H9 (cell line): ENCODE measurements around the gene PDYN. TPM values are rescaled to one million over a fixed set of nuclear protein-coding genes. Genes with fewer than 3 reads are reported as not detected.

Experiments used
- DNase-seq: peaks from one replicate; pipeline ENCODE4 v3.0.0-alpha.2; 2017
- H2AFZ ChIP-seq: one replicate; pipeline ENCODE4 v1.6.1; 2013; ENCODE audit warnings: mild to moderate bottlenecking, low read length, control low read depth, moderate library complexity
- H2AK5ac ChIP-seq: 2 replicates; pipeline ENCODE4 v1.6.1; 2013; ENCODE audit warnings: low read length, control low read depth, mixed read lengths; ENCODE audit not compliant: insufficient read length
- H2BK120ac ChIP-seq: one replicate; pipeline ENCODE4 v1.6.1; 2013; ENCODE audit warnings: low read depth, mild to moderate bottlenecking, low read length, control low read depth, inconsistent platforms; ENCODE audit not compliant: poor library complexity, severe bottlenecking
- H2BK12ac ChIP-seq: 2 replicates; pipeline ENCODE4 v1.6.1; 2013; ENCODE audit warnings: low read length, control low read depth, mixed read lengths, low read depth; ENCODE audit not compliant: insufficient read length
- H2BK15ac ChIP-seq: 2 replicates; pipeline ENCODE4 v1.6.1; 2013; ENCODE audit warnings: low read depth, low read length, control low read depth
- H2BK20ac ChIP-seq: one replicate; pipeline ENCODE4 v1.6.1; 2013; ENCODE audit warnings: low read depth, mild to moderate bottlenecking, low read length, control low read depth, inconsistent platforms; ENCODE audit not compliant: poor library complexity, severe bottlenecking
- H2BK5ac ChIP-seq: 2 replicates; pipeline ENCODE4 v1.6.1; 2013; ENCODE audit warnings: low read length, control low read depth, mixed read lengths; ENCODE audit not compliant: insufficient read length
- H3K14ac ChIP-seq: 2 replicates; pipeline ENCODE4 v1.6.1; 2013; ENCODE audit warnings: low read length, control low read depth; ENCODE audit not compliant: insufficient read depth
- H3K18ac ChIP-seq: 2 replicates; pipeline ENCODE4 v1.6.1; 2013; ENCODE audit warnings: low read depth, mild to moderate bottlenecking, mixed read lengths, low read length, control low read depth; ENCODE audit not compliant: insufficient read length
- H3K23ac ChIP-seq: 2 replicates; pipeline ENCODE4 v1.6.1; 2013; ENCODE audit warnings: low read length, control low read depth, mixed read lengths, low read depth; ENCODE audit not compliant: insufficient read length
- H3K23me2 ChIP-seq: 2 replicates; pipeline ENCODE4 v1.6.1; 2013; ENCODE audit warnings: low read depth, mild to moderate bottlenecking, mixed read lengths, low read length, control low read depth; ENCODE audit not compliant: insufficient read length, poor library complexity, severe bottlenecking
- H3K27ac ChIP-seq: 2 replicates; pipeline ENCODE4 v1.5.1; 2013; ENCODE audit warnings: low read length, control low read depth, mixed read lengths, low read depth; ENCODE audit not compliant: insufficient read length
- H3K27me3 ChIP-seq: 2 replicates; pipeline ENCODE4 v1.6.1; 2013; ENCODE audit warnings: low read length, control low read depth, inconsistent platforms; ENCODE audit not compliant: insufficient read depth
- H3K4ac ChIP-seq: 2 replicates; pipeline ENCODE4 v1.6.1; 2013; ENCODE audit warnings: low read depth, mild to moderate bottlenecking, control low read depth, inconsistent platforms, low read length, moderate library complexity
- H3K4me1 ChIP-seq: 2 replicates; pipeline ENCODE4 v1.6.1; 2013; ENCODE audit warnings: low read length, control low read depth, inconsistent platforms; ENCODE audit not compliant: insufficient read depth
- H3K4me2 ChIP-seq: 2 replicates; pipeline ENCODE4 v1.6.1; 2013; ENCODE audit warnings: low read length, control low read depth, mixed read lengths; ENCODE audit not compliant: insufficient read length, insufficient read depth
- H3K56ac ChIP-seq: 2 replicates; pipeline ENCODE4 v1.6.1; 2013; ENCODE audit warnings: low read depth, mild to moderate bottlenecking, mixed read lengths, low read length, control low read depth; ENCODE audit not compliant: insufficient read length
- H3K79me1 ChIP-seq: 2 replicates; pipeline ENCODE4 v1.6.1; 2013; ENCODE audit warnings: low read depth, mild to moderate bottlenecking, moderate library complexity, low read length, control low read depth, inconsistent platforms; ENCODE audit not compliant: insufficient read depth, poor library complexity, severe bottlenecking
- H3K79me2 ChIP-seq: 2 replicates; pipeline ENCODE4 v1.6.1; 2013; ENCODE audit warnings: low read length, control low read depth, inconsistent platforms; ENCODE audit not compliant: insufficient read depth
- H3K9ac ChIP-seq: 2 replicates; pipeline ENCODE4 v1.6.1; 2013; ENCODE audit warnings: low read length, control low read depth, mixed read lengths; ENCODE audit not compliant: insufficient read length; ENCODE audit errors: extremely low read depth
- H3K9me3 ChIP-seq: one replicate; pipeline ENCODE4 v1.6.1; 2013; ENCODE audit warnings: low read depth, low read length, inconsistent platforms; ENCODE audit not compliant: control insufficient read depth
- H3T11ph ChIP-seq: one replicate; pipeline ENCODE4 v1.6.1; 2013; ENCODE audit warnings: mild to moderate bottlenecking, low read length, control low read depth, inconsistent platforms
- H4K20me1 ChIP-seq: one replicate; pipeline ENCODE4 v1.6.1; 2013; ENCODE audit not compliant: control insufficient read depth, insufficient read length, insufficient read depth
- H4K5ac ChIP-seq: 2 replicates; pipeline ENCODE4 v1.6.1; 2013; ENCODE audit warnings: low read depth, mild to moderate bottlenecking, mixed read lengths, low read length, control low read depth; ENCODE audit not compliant: insufficient read length
- H4K8ac ChIP-seq: replicated peaks from 2 replicates; pipeline ENCODE4 v1.6.1; 2013; ENCODE audit warnings: low read length, control low read depth, mixed read lengths, low read depth; ENCODE audit not compliant: insufficient read length
- H4K91ac ChIP-seq: 2 replicates; pipeline ENCODE4 v1.6.1; 2013; ENCODE audit warnings: low read depth, mild to moderate bottlenecking, moderate library complexity, mixed read lengths, low read length, control low read depth; ENCODE audit not compliant: insufficient read length
- H3K27ac Mint-ChIP-seq, 3 experiments: 2 replicates in 2 of 3; 3 replicates in 1 of 3; pipeline ENCODE4 v1.8.0; 2020 to 2021; ENCODE audit warnings: mixed read lengths in 3 of 3, mild to moderate bottlenecking in 1 of 3, moderate library complexity in 1 of 3
- H3K27me3 Mint-ChIP-seq: 2 replicates; pipeline ENCODE4 v1.8.0; 2021; ENCODE audit warnings: low read depth, mild to moderate bottlenecking, moderate library complexity, mixed read lengths
- H3K36me3 Mint-ChIP-seq, 3 experiments: 2 replicates in 2 of 3; 3 replicates in 1 of 3; pipeline ENCODE4 v1.8.0; 2020 to 2021; ENCODE audit warnings: low read depth in 3 of 3, mixed read lengths in 3 of 3; ENCODE audit not compliant: insufficient read depth in 1 of 3
- H3K4me1 Mint-ChIP-seq, 2 experiments: 2 replicates each; pipeline ENCODE4 v1.8.0; 2020; ENCODE audit warnings: mixed read lengths in 2 of 2
- H3K4me3 Mint-ChIP-seq, 2 experiments: 2 replicates in 1 of 2; 3 replicates in 1 of 2; pipeline ENCODE4 v1.8.0; 2020 to 2021; ENCODE audit warnings: mild to moderate bottlenecking in 2 of 2, mixed read lengths in 2 of 2, moderate library complexity in 1 of 2
- H3K9me3 Mint-ChIP-seq, 2 experiments: 2 replicates in 1 of 2; 3 replicates in 1 of 2; pipeline ENCODE4 v1.8.0; 2020; ENCODE audit warnings: mild to moderate bottlenecking in 2 of 2, mixed read lengths in 2 of 2, moderate library complexity in 1 of 2
- whole genome bisulfite sequencing: extraction: QIAGEN DNeasy Blood & Tissue Kit; methylation state at CpG from one replicate; pipeline ENCODE4 v1.1.7; 2013; ENCODE audit warnings: missing lambda C conversion rate, low lambda C conversion rate, mixed read lengths; ENCODE audit not compliant: insufficient read length; ENCODE audit errors: extremely low coverage; 5-methylcytosine and 5-hydroxymethylcytosine counted together
- total RNA-seq: library from RNA; stranded (reverse); gene quantifications from 2 replicates; pipeline ENCODE4 v1.2.1, GENCODE V29; 2021
- TF ChIP-seq, protein P1 (sequence below): fragments of 200-600 bp; sonication (generic); conservative IDR thresholded peaks from 3 replicates; pipeline ENCODE4 v1.8.0; 2021; ENCODE audit warnings: antibody characterized with exemption, mild to moderate bottlenecking

Gene PDYN
- total RNA-seq, 1 experiment from 2014 or later = 0.63 TPM

DNA sequence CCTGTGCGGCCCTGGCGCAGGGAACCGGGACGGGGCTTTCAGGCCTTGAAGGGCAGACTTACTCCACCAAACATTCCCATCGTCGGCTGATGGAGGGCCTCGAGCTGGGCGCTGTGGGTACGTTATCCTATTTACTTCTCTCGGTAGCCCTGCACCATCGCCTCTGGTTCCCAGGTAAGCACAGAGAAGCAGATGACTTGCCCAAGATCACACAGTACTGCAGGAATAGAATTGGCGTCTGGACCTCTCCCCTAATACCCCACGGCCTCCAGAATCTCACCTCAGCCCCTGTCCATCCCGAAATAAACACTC, 46.4 kb downstream of the PDYN start:
- Histone ChIP-seq H4K91ac (no peak overlapping the region), H3K14ac (no peak overlapping the region; the same call in 1 of the 2 replicates), H4K8ac (no peak overlapping the region), H3K79me1 (no peaks in the 10 kb centered on the region), H3K18ac (no peak overlapping the region), H3K23me2 (peaks cover 9% of the 10 kb centered on the region), H2BK20ac (no peak overlapping the region), H3K4me2 (peak overlapping the region; percentile 68), H3K4ac (no peak overlapping the region), H2AFZ (no peak overlapping the region), H3K23ac (no peak overlapping the region), H2AK5ac (no peak overlapping the region), H2BK15ac (no peak overlapping the region), H2BK12ac (no peak overlapping the region), H3T11ph (no peak overlapping the region), H2BK5ac (no peak overlapping the region), H3K79me2 (no peaks in the 10 kb centered on the region), H3K27ac (no peak overlapping the region), H3K4me1 (peaks cover 2% of the 10 kb centered on the region; the same call in 1 of the 2 replicates), H4K20me1 (no peaks in the 10 kb centered on the region), H3K56ac (no peak overlapping the region), H3K9me3 (no peaks in the 10 kb centered on the region), H3K9ac (no peak overlapping the region), H3K27me3 (no peaks in the 10 kb centered on the region; the same call in 1 of the 2 replicates), H4K5ac (no peak overlapping the region), H2BK120ac (no peak overlapping the region)
- Mint-ChIP-seq H3K36me3 (no peaks in the 10 kb centered on the region), H3K27me3 (peaks cover 62% of the 10 kb centered on the region), H3K4me1 (peaks cover 53 to 70% of the 10 kb centered on the region in 2 experiments), H3K4me3 (peak overlapping the region in 1 of 2 experiments; percentile 75; a peak in 4 of 5 replicates), H3K27ac (peak overlapping the region in 1 of 3 experiments; percentile 22; a peak in 1 of 7 replicates), H3K9me3 (no peaks in the 10 kb centered on the region; a peak in 2 of 5 replicates)
- DNase-seq = no peak
- no CpG with 5 or more reads among the region's 14 CpGs for WGBS
- TF ChIP-seq, protein P1, sequence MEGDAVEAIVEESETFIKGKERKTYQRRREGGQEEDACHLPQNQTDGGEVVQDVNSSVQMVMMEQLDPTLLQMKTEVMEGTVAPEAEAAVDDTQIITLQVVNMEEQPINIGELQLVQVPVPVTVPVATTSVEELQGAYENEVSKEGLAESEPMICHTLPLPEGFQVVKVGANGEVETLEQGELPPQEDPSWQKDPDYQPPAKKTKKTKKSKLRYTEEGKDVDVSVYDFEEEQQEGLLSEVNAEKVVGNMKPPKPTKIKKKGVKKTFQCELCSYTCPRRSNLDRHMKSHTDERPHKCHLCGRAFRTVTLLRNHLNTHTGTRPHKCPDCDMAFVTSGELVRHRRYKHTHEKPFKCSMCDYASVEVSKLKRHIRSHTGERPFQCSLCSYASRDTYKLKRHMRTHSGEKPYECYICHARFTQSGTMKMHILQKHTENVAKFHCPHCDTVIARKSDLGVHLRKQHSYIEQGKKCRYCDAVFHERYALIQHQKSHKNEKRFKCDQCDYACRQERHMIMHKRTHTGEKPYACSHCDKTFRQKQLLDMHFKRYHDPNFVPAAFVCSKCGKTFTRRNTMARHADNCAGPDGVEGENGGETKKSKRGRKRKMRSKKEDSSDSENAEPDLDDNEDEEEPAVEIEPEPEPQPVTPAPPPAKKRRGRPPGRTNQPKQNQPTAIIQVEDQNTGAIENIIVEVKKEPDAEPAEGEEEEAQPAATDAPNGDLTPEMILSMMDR = no peak
